Measurements from ENCODE around the gene BTAF1.

BTAF1 gene

DNA sequence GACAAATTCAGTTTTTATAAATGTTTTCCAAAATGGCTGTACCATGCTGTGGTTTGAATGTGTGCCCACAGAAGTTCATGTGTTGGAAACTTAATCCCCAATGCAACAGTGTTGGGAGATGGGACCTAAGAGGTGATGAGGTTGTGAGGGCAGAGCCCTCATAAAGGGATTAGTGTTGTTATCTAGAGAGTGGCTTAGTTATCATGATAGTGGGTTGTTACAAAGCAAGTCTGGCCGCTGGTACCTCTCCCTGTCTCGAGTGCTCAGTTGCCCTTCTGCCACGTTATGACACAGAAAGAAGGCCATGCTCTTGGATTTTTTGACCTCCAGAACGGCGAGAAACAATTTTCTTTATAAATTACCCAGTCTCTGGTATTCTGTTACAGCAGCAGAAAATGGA, 119.0 kb downstream of the BTAF1 start:
- in situ Hi-C loops (cut with MboI; ENCODE audit: low sequenced_read_pairs) = no loop called here

DNA sequence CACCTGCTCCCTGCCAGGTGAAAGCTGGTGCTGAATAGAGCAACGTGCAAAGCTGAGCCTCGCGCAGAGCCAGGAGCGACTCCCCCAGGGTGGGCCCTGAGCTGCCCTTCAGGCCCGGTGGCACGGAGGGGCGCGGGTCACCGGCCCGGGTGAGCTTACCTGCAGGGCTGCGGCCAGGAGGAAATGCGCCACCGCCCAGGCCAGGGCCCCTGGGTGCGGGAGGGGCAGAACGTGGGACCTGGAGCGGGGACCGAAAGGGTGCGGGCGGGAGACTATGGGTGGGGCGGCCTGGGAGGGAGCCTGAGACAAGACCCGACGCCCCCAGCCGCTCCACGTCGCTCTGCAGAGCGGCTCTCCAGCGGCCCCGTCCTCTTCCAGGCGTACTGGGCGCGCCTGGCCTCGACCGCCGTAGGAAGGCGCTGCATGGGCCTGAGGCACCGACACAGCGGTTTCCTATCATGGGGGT, 122.1 kb downstream of the BTAF1 start:
- in situ Hi-C loops (cut with MboI; ENCODE audit: low sequenced_read_pairs) = no loop called here

DNA sequence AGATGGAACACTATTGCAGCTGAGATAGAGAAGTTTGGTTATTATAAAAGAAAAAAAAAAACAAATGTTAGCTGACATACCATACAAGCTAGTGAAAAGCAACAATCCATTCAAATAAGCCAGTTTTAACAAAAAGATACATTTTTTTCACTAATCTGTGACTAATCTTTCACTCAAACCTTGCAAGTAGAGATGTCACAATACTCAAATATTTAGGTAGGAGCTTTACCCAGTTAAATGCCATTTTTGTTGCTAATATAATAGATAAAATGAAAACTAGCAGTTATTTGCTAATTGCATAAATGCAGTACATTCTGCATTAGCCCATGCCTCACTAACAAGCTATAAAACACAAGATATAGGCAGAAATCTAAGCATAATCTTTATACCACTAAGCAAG, 123.6 kb downstream of the BTAF1 start:
- in situ Hi-C loops (cut with MboI; ENCODE audit: low sequenced_read_pairs) = no loop called here

DNA sequence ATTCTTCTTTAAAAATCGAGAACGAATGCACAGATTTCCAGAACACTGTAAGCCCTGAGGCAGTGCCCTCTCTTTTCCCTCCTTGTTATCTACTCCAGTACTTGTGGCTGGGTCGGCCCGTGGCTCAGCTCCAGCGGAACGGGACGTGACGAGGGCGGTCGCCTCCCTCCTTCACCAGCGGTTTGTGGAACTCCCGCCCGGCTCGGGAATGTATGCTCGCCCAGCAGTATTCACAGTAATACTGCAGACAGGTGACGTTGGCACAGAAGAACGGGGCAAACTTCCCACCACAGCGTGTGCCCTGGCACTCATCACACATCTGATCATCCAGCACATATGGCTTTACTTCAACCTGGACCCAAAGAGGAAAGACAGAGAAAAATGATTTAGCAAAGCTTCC, 128.5 kb downstream of the BTAF1 start:
- in situ Hi-C loops (cut with MboI; ENCODE audit: low sequenced_read_pairs) = no loop called here

DNA sequence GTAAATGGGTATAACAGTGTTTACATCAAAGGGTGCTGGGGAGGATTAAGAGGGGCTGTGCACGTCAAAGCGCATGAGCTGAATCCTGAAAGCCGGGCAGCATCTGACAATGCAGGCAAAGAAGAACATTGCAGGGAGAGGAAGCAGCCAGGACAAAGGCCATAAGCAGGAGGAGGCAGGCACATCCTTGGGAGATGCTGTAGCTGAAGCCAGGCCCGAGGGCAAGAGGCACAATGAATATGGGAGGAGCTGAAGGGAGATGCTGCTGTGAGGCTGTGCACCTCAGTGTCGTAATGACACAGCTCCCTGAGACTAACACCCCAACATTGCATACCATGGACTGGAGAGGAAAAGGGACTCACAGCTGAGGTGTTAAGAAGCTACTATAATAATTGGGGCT, 129.2 kb downstream of the BTAF1 start:
- in situ Hi-C loops (cut with MboI; ENCODE audit: low sequenced_read_pairs) = no loop called here

DNA sequence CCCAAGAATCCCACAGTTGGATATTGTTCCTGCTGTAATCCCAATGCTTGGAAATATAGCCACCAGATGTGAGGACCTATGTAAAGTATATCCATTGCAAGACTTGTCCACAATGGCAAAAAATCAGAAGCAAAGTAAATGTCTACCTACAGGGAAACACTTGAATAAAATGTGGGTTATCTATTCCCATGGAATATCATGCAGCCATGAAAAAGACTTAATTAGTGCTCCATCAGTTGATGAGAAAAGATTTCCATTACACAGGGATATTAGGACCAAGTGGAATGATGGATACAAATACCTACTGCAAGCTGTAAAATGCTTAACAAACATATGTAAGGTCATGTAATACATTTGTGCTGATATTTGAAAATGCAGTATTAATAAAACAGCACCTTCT, 131.2 kb downstream of the BTAF1 start:
- in situ Hi-C loops (cut with MboI; ENCODE audit: low sequenced_read_pairs) = no loop called here

DNA sequence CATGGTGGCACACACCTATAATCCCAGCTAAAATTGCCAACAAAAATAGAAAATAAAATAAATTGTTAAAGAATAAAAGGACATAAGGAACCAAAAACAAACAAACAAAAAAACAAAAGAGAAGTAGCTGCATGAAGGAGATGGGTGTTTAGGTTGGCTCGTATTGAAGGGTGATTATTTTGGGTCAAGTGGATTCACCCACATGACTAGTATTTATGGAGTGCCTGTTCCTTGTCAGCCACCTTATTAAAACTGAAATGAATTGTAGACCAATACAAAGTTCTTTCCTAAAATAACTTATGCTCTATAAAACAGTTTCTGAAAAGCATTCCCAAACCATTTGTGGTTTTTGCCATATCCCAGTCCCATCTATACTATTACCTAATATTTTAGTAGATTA, 138.7 kb downstream of the BTAF1 start:
- in situ Hi-C loops (cut with MboI; ENCODE audit: low sequenced_read_pairs) = no loop called here

DNA sequence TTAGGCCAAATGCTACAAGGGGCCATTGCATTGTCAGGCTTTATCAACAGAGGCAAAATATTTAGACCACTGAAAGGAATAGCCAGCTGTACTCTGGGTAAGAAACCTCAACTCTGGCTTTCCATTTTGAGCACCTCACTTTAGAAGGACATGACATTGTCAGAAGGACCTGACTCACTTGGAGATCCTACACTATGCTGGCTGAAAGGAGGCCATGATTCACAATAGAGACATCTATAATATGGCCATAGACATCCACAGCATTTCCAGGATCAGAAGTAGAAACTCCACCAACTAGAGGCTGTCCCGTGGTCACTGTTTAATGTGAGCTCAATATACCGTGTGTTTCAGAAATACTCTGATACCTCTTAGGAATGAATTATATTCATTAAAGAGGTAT, 140.9 kb downstream of the BTAF1 start:
- in situ Hi-C loops (cut with MboI; ENCODE audit: low sequenced_read_pairs) = no loop called here

DNA sequence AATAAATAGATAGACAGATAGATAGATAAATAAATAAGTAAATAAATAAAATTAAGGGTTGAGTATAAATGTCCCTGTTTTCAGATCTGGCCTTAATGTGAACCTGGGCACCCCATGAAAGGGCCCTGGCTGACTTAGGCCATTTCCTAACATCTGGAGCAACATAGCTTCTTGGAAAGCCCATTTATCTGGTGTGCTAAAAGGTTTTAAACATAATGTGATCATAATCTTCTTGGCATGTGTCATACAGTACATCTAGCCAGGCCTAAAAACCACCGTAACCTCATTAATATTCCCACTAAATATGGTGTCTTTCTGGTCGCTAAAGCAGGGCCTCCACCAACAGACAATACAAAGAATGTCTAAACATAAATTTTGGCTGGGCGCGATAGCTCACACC, 142.8 kb downstream of the BTAF1 start:
- in situ Hi-C loops (cut with MboI; ENCODE audit: low sequenced_read_pairs) = no loop called here

DNA sequence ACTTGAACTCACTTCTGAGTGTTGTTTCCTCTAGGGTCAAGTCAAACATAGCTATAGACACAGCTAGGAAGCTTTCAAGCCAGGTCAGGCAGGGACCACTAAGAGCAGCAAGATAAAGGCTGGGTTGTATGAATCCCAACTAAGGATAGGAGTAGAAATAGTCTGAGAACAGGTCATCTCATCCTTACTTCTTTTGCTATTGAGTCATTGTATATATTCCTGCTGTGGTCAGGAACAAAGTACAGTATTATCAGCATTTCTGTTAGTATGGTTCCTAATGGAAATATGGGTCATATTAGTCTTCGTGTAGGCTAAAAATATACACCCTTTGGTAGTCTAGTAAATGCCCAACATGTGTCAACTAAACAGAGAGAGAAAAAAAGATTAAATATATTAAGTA, 145.3 kb downstream of the BTAF1 start:
- in situ Hi-C loops (cut with MboI; ENCODE audit: low sequenced_read_pairs) = no loop called here

DNA sequence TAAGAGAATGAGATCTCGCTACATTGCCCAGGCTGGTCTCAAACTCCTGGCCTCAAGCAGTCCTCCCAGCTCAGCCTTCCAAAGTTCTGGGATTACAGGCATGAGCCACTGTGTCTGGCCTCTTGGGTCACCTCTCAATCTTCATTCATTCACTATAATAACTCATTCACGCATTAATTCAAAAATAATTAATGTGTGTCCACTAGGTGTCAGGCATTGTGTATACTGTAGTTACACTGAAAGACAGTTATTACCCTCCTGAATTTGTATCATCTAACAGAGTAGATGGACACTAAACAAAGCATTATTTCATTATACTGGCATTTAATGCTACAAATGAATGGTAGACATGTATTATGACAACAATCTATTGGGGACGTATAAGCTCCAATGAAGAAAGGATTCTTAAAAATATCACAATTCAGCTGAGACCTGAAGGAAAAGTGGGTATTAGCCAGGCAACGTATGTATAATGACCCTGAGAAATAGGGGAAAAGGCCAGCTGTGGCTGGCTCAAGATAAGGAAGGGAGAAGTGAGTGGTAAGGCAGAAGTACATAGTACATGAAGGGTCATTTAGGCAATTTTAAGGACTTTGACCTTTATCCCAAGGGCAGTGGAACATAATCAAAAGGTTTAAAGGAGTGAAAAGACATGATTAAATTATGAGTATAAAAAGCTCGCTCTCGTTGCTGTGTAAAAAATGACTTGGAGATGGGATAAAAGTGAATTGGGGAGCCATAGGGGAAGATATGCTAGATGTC, 150.7 kb downstream of the BTAF1 start:
- in situ Hi-C loops (cut with MboI; ENCODE audit: low sequenced_read_pairs) = no loop called here

DNA sequence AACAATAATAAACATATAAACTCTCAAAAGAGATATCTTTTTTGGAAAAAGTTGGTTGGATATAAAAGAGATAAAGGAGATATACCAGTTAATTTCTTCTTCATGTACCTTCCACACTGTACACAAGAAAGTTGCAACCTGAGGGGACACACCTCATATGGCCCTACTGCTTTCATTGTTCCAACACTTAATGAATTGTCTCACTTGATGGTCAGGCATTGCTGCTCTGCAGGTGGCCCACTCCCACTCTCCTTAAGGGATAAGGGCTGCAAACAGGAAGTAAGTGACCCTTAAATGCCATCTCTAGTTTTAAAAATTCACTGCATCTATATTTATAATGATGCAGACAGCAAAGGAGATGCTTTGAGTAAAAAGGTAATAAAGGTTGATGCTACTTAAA, 152.3 kb downstream of the BTAF1 start:
- in situ Hi-C loops (cut with MboI; ENCODE audit: low sequenced_read_pairs) = loop anchor here (25.0 kb wide), 1 partner anchor 236 kb away; no protein-coding TSS in a partner anchor

DNA sequence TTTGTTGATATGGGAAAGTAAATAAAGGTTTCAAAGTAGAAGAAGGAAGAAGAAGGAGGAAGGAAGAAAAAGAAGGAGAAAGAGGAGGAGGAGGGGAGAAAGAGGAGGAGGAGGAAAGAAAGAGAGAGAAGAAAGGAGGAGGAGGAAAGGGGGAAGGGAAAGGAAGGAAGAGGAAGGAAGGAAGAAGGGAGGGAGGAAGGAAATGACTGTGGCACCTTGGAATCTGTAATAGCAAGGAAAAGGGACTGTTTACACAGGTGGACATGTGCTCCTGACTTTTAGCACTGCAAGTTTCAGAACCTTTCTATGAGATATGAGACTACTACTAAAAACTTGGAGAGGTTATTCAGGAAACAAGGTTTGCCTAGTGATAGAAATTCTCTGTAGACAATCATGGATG, 153.2 kb downstream of the BTAF1 start:
- in situ Hi-C loops (cut with MboI; ENCODE audit: low sequenced_read_pairs) = loop anchor here (25.0 kb wide), 1 partner anchor 236 kb away; no protein-coding TSS in a partner anchor

DNA sequence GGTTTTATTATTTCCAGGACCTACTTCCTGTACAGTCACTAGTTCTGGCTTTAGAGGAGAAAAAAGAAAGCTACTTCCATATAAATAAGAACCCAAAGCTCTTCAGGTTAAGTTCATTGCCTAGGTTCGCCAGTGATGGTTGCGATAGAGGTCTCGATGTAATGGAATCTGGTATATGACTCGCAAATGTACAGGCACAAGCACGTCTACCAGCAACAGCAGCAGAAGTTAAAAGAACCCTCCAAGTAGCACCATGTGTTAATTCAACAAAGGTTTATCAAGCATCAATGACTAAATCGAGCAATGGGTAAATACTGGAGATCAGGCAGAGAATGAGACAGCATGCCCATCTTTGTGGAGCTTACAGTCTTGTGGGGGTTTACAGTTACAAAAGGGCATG, 155.4 kb downstream of the BTAF1 start:
- in situ Hi-C loops (cut with MboI; ENCODE audit: low sequenced_read_pairs) = loop anchor here (25.0 kb wide), 1 partner anchor 233 kb away; no protein-coding TSS in a partner anchor

All from HL-60/S4 treated with phorbol 12-myristate 13-acetate at 8.2 ng/mL for 4 days and 3 days (cell line).